EH (cell line): ENCODE measurements around the gene TIMM8A.
"Not testable (repeated sequence)": the region's sequence is repeated elsewhere in the genome, so short reads cannot be mapped to it uniquely, and the experiment has no call there.

Experiments used
- DNase-seq: peaks from one replicate; pipeline ENCODE4 v3.0.0-alpha.2; 2015; ENCODE audit warnings: low read depth

TIMM8A gene

GRCh38 chrX:101359966-101360365 lies 11.4 kb upstream of the TIMM8A start:
- peak; percentile 22 for DNase-seq

- peak; percentile 3 for DNase-seq
Measured at GRCh38 chrX:101357166-101357795, 8.7 kb upstream of the TIMM8A start.

- no peak for DNase-seq
Measured at GRCh38 chrX:101349193-101349562, 636 bp upstream of the TIMM8A start.

GRCh38 chrX:101347859-101348451 lies 587 bp downstream of the TIMM8A start:
- peak; percentile 19 for DNase-seq

- DNase-seq, result no peak
Measured at GRCh38 chrX:101337776-101338271, 10.7 kb downstream of the TIMM8A start.

- not testable (repeated sequence) for DNase-seq
Measured at GRCh38 chrX:101334310-101334709, 14.2 kb downstream of the TIMM8A start.

GRCh38 chrX:101326600-101326999 lies 21.9 kb downstream of the TIMM8A start:
- DNase-seq, result not testable (repeated sequence)

- no peak for DNase-seq
Measured at GRCh38 chrX:101303790-101304189, 44.8 kb downstream of the TIMM8A start.
